Measurements from ENCODE around the gene TLE3. TPM values are rescaled to one million over a fixed set of nuclear protein-coding genes. Genes with fewer than 3 reads are reported as not detected.

The TLE3 gene
- total and polyA plus RNA-seq, 2 of the 4 experiments (the other 2 are of a cell fraction) = 6.5 to 16.3 TPM

DNA sequence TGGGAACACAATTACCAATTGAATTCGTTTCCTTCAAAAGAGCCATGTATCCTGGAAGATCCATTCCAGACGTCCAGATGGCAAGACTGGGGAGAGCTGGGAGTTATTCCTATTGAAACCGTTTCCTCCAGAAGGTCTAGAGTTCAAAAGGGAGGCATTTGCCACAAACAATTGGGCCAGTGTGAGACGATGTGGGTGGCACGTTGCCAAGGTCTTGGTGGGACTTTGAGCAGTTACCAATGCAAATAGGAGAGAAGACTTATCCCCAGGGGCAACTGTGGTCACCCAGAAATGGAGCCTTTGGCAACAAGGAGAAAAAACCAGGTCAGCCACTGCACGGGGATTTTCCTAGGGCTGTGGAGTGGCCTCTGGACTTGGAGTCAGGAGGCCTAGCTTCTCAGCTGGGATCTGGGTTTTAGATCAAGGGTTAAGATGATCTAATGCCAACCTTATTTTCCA lies 29.6 kb upstream of the TLE3 start:
- TF ChIP-seq, protein P1, sequence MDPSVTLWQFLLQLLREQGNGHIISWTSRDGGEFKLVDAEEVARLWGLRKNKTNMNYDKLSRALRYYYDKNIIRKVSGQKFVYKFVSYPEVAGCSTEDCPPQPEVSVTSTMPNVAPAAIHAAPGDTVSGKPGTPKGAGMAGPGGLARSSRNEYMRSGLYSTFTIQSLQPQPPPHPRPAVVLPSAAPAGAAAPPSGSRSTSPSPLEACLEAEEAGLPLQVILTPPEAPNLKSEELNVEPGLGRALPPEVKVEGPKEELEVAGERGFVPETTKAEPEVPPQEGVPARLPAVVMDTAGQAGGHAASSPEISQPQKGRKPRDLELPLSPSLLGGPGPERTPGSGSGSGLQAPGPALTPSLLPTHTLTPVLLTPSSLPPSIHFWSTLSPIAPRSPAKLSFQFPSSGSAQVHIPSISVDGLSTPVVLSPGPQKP (IDR thresholded peaks at IDR 0.05; ENCODE audit: borderline replicate concordance, low read depth, low read length) = no peak
- no peak for TF ChIP-seq MAFK (IDR thresholded peaks at IDR 0.05; ENCODE audit: low read depth, low read length)
- TF ChIP-seq MAZ (IDR thresholded peaks at IDR 0.05; ENCODE audit: borderline replicate concordance, low read depth, low read length) = no peak
- TF ChIP-seq POLR2A (IDR thresholded peaks at IDR 0.05; ENCODE audit: low read depth, low read length) = no peak
- no peak for TF ChIP-seq MXI1 (IDR thresholded peaks at IDR 0.05; ENCODE audit: borderline replicate concordance, low read depth, low read length)
- no peak for TF ChIP-seq BHLHE40 (IDR thresholded peaks at IDR 0.05; ENCODE audit: low read depth, low read length)
- no peak for TF ChIP-seq SMC3 (IDR thresholded peaks at IDR 0.05; ENCODE audit: low read depth, low read length)
- TF ChIP-seq NFE2L2 (IDR thresholded peaks at IDR 0.05; ENCODE audit: low read depth, low read length) = no peak
- TF ChIP-seq RFX5 (IDR thresholded peaks at IDR 0.05; ENCODE audit: low read depth, low read length) = no peak
- no peak for TF ChIP-seq RAD21 (IDR thresholded peaks at IDR 0.05; ENCODE audit: low read length)
- TF ChIP-seq, protein P2, sequence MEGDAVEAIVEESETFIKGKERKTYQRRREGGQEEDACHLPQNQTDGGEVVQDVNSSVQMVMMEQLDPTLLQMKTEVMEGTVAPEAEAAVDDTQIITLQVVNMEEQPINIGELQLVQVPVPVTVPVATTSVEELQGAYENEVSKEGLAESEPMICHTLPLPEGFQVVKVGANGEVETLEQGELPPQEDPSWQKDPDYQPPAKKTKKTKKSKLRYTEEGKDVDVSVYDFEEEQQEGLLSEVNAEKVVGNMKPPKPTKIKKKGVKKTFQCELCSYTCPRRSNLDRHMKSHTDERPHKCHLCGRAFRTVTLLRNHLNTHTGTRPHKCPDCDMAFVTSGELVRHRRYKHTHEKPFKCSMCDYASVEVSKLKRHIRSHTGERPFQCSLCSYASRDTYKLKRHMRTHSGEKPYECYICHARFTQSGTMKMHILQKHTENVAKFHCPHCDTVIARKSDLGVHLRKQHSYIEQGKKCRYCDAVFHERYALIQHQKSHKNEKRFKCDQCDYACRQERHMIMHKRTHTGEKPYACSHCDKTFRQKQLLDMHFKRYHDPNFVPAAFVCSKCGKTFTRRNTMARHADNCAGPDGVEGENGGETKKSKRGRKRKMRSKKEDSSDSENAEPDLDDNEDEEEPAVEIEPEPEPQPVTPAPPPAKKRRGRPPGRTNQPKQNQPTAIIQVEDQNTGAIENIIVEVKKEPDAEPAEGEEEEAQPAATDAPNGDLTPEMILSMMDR (conservative IDR thresholded peaks at IDR 0.05; ENCODE audit: low read depth, low read length) = no peak
- TF ChIP-seq CEBPB (IDR thresholded peaks at IDR 0.05; ENCODE audit: low read depth, low read length) = no peak
- TF ChIP-seq RCOR1 (IDR thresholded peaks at IDR 0.05; ENCODE audit: insufficient replicate concordance, low read length) = no peak
- TF ChIP-seq CHD1 (IDR thresholded peaks at IDR 0.05; ENCODE audit: low read depth, low read length) = no peak
- TF ChIP-seq FOS (IDR thresholded peaks at IDR 0.05; ENCODE audit: low read depth, low read length) = no peak
- no peak for TF ChIP-seq USF2 (IDR thresholded peaks at IDR 0.05; ENCODE audit: low read depth, low read length)
- H3K23ac ChIP-seq (ENCODE audit: low read depth, low read length) = no peak overlapping the region
- intact Hi-C loops (cut with micrococcal nuclease) = no loop called here
- H3K4me1 ChIP-seq (ENCODE audit: control insufficient read depth, insufficient read depth, low read length) = no peaks in the 10 kb centered on the region
- H3K4ac ChIP-seq (ENCODE audit: low read depth, low read length) = no peak overlapping the region
- ChIA-PET POLR2A (ENCODE audit: unreplicated experiment) (no interaction called here), CTCF (no interaction called here)
- in situ Hi-C loops (cut with MboI; ENCODE audit: low sequenced_read_pairs) = no loop called here
- WGBS, 2 experiments (ENCODE audit: extremely low coverage in 2 of 2, insufficient read length in 1 of 2) = 0% methylated on average over 1 of the region's 6 CpGs; no CpG with 5 or more reads in 1 of the 2 experiments
- no peak overlapping the region for H2BK20ac ChIP-seq (ENCODE audit: low read depth, low read length)
- H3K14ac ChIP-seq (replicated peaks; ENCODE audit: low read depth, low read length) = no peak overlapping the region
- no peak overlapping the region for H3K4me3 ChIP-seq (ENCODE audit: insufficient read depth, low read depth, low read length)
- H2AFZ ChIP-seq (replicated peaks; ENCODE audit: low read length, poor library complexity) = no peak overlapping the region
- H2BK120ac ChIP-seq (ENCODE audit: low read depth, low read length) = no peak overlapping the region
- no peak overlapping the region for H3K4me2 ChIP-seq (ENCODE audit: low read depth, low read length)
- peaks cover 75% of the 10 kb centered on the region for H3K27me3 ChIP-seq (ENCODE audit: control insufficient read depth, insufficient read depth, low read length)
- H3K9me3 ChIP-seq (ENCODE audit: control insufficient read depth, insufficient read depth, low read length) = peaks cover 5% of the 10 kb centered on the region
- H3K36me3 ChIP-seq (ENCODE audit: control insufficient read depth, insufficient read depth, low read length) = no peaks in the 10 kb centered on the region
- H2AK5ac ChIP-seq (ENCODE audit: low read depth, low read length) = no peak overlapping the region
- dilution Hi-C loops (cut with HindIII; ENCODE audit: low sequenced_read_pairs, unreplicated experiment) = no loop called here
- no peak for ATAC-seq (ENCODE audit: low read depth)
- DNase-seq = no peak
- no TSS peak for BruUV-seq (replicated peaks)
- no peak overlapping the region for H2BK15ac ChIP-seq (ENCODE audit: low read depth, low read length)
- no peak overlapping the region for H3K18ac ChIP-seq (ENCODE audit: low read depth, low read length)
- H3K79me1 ChIP-seq (ENCODE audit: low read depth in 1 of 2, low read length in 2 of 2) = no peaks in the 10 kb centered on the region
- no peak overlapping the region for H4K91ac ChIP-seq (ENCODE audit: insufficient read depth, low read depth, low read length)
- no peaks in the 10 kb centered on the region for H4K20me1 ChIP-seq (ENCODE audit: insufficient read depth, low read length)
- no peak overlapping the region for H3K56ac ChIP-seq (ENCODE audit: extremely low read depth, insufficient read depth, low read length)
- H3K9ac ChIP-seq (ENCODE audit: low read depth, low read length) = no peak overlapping the region
- H4K5ac ChIP-seq (ENCODE audit: low read depth, low read length) = no peak overlapping the region
- H2BK5ac ChIP-seq (ENCODE audit: low read depth, low read length, poor library complexity, severe bottlenecking) = no peak overlapping the region
- no peak overlapping the region for H4K8ac ChIP-seq (ENCODE audit: low read depth in 2 of 2, low read length in 2 of 2)
- H3K9me1 ChIP-seq (ENCODE audit: insufficient read depth, low read length) = no peaks in the 10 kb centered on the region
- no peak overlapping the region for H2AK9ac ChIP-seq (replicated peaks; ENCODE audit: low read depth, low read length, poor library complexity)
- no peak overlapping the region for H3K27ac ChIP-seq (ENCODE audit: insufficient read depth, low read length)
